HEK293 (cell line): ENCODE results near the gene ABHD14A.

ENCODE experiments used
- CTCF ChIP-seq: fragments of 450-650 bp; formaldehyde crosslinking; IDR thresholded peaks from 2 replicates; pipeline ENCODE4 v1.5.1; 2016; ENCODE audit warnings: missing biosample characterization, missing genetic modification characterization
- REST ChIP-seq: fragments of 450-650 bp; formaldehyde crosslinking; IDR thresholded peaks from 2 replicates; pipeline ENCODE4 v1.5.1; 2016; ENCODE audit warnings: missing biosample characterization, missing genetic modification characterization
- TRIM28 ChIP-seq: IDR thresholded peaks from 2 replicates; pipeline ENCODE4 v1.6.1; 2011; ENCODE audit warnings: low read length, control low read depth, borderline replicate concordance
- YY2 ChIP-seq: fragments of 450-650 bp; formaldehyde crosslinking; IDR thresholded peaks from 2 replicates; pipeline ENCODE4 v1.5.1; 2016; ENCODE audit warnings: missing biosample characterization, missing genetic modification characterization
- ZNF274 ChIP-seq, 2 experiments: fragments of 200-500 bp in 1 of 2; fragments of 450-650 bp in 1 of 2; sonication (Bioruptor generic) in 1 of 2; formaldehyde crosslinking in 1 of 2; IDR thresholded peaks; 2 replicates each; pipeline versions ENCODE4 v1.5.1 to v1.6.1; 2014 to 2016; ENCODE audit warnings: borderline replicate concordance in 1 of 2, inconsistent platforms in 1 of 2, low read length in 1 of 2, missing biosample characterization in 1 of 2, missing genetic modification characterization in 1 of 2
- ZNF404 ChIP-seq: fragments of 450-650 bp; formaldehyde crosslinking; IDR thresholded peaks from 2 replicates; pipeline ENCODE4 v1.5.1; 2017; ENCODE audit warnings: missing biosample characterization, missing genetic modification characterization
- TF ChIP-seq, protein P1 (sequence below): fragments of 450-650 bp; formaldehyde crosslinking; IDR thresholded peaks from 2 replicates; pipeline ENCODE4 v1.5.1; 2016; ENCODE audit warnings: missing biosample characterization, missing genetic modification characterization

- TF ChIP-seq REST (tag by site-specific recombination) = no peak
- no peak for TF ChIP-seq CTCF (tag by site-specific recombination)
- no peak for TF ChIP-seq ZNF274 (IDR thresholded peaks at IDR 0.05; ENCODE audit: low read length)
- TF ChIP-seq ZNF274 (tag by site-specific recombination; IDR thresholded peaks at IDR 0.05; ENCODE audit: borderline replicate concordance) = no peak
- no peak for TF ChIP-seq TRIM28
- TF ChIP-seq, protein P1, sequence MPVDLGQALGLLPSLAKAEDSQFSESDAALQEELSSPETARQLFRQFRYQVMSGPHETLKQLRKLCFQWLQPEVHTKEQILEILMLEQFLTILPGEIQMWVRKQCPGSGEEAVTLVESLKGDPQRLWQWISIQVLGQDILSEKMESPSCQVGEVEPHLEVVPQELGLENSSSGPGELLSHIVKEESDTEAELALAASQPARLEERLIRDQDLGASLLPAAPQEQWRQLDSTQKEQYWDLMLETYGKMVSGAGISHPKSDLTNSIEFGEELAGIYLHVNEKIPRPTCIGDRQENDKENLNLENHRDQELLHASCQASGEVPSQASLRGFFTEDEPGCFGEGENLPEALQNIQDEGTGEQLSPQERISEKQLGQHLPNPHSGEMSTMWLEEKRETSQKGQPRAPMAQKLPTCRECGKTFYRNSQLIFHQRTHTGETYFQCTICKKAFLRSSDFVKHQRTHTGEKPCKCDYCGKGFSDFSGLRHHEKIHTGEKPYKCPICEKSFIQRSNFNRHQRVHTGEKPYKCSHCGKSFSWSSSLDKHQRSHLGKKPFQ (tag by site-specific recombination) = no peak
- no peak for TF ChIP-seq ZNF404 (tag by site-specific recombination)
- no peak for TF ChIP-seq YY2 (tag by site-specific recombination)
These were observed 4.1 kb upstream of the ABHD14A start for GRCh38 chr3:51970606-51971300.
